Cardiac septum (tissue), 1 donor: ENCODE results near the gene HMGXB4. TPM values are rescaled to one million over a fixed set of nuclear protein-coding genes. Genes with fewer than 3 reads are reported as not detected.

Experiments used
- DNase-seq: peaks from one replicate; pipeline ENCODE4 v3.0.0-alpha.2; 2020; ENCODE audit warnings: low spot score
- intact Hi-C: fragments of 100-400 bp; cut with DNase I; formaldehyde crosslinking; loops from one replicate; pipeline ENCODE4 v1.14.0; 2022
- microRNA-seq: library from miRNA; unstranded; fragments of <30 nt; microRNA quantifications from one replicate; pipeline ENCODE4 v1.2.0, GENCODE V29; 2020
- total RNA-seq: library from RNA; stranded (reverse); fragmentation: NEBNext Ultra II Directional; extraction: Animal tissue kit (Norgen Biotek cat#: 25700); gene quantifications from one replicate; pipeline ENCODE4 v1.2.1, GENCODE V29; 2021
- donor health status: DM: no; HTN: no; CAD: no.

The HMGXB4 gene
- total RNA-seq, 1 donor from 2014 or later, result 10.7 TPM

GRCh38 chr22:35343664-35344550 lies 86.6 kb downstream of the HMGXB4 start:
- intact Hi-C loops, result no loop called here
- DNase-seq, result no peak

- intact Hi-C loops, result no loop called here
- no peak for DNase-seq
Measured at GRCh38 chr22:35344956-35345690, 87.8 kb downstream of the HMGXB4 start.

Small RNA genes within 50 kb of the gene (microRNA-seq; reads per million reads assigned to microRNA genes)
- 1.8 reads per million for gene MIR3909
- not detected for gene MIR6069

Other genes starting within 250 kb of the HMGXB4 start
- gene ISX, start 191.3 kb upstream of the HMGXB4 start, total RNA-seq, result not detected
- 37.5 TPM for gene TOM1, start 42.4 kb downstream of the HMGXB4 start, total RNA-seq
- 17.3 TPM for gene HMOX1, start 123.6 kb downstream of the HMGXB4 start, total RNA-seq
- 9.0 TPM for gene MCM5, start 142.6 kb downstream of the HMGXB4 start, total RNA-seq